Epithelial cell of proximal tubule (primary cell): ENCODE measurements around the gene XPO4. TPM values are rescaled to one million over a fixed set of nuclear protein-coding genes. Genes with fewer than 3 reads are reported as not detected.
"Not testable (repeated sequence)": the region's sequence is repeated elsewhere in the genome, so short reads cannot be mapped to it uniquely, and the experiment has no call there.

ENCODE experiments used
- DNase-seq: peaks from one replicate; pipeline ENCODE4 v3.0.0-alpha.2; 2011; ENCODE audit warnings: low read depth
- H3K4me3 ChIP-seq: 2 replicates; pipeline ENCODE4 v1.5.1; 2011; ENCODE audit warnings: low read depth, mild to moderate bottlenecking, low read length
- CTCF ChIP-seq: conservative IDR thresholded peaks from 2 replicates; pipeline ENCODE4 v1.5.1; 2012; ENCODE audit warnings: low read depth, mild to moderate bottlenecking, low read length
- total RNA-seq: library from RNA; depleted of rRNA; stranded (reverse); fragments of >200 nt; gene quantifications from 2 replicates; pipeline ENCODE4 v1.2.3, GENCODE V29; 2015

The XPO4 gene
- total RNA-seq, 1 donor from 2014 or later, result 11.8 TPM

- no peak overlapping the region for H3K4me3 ChIP-seq
- DNase-seq, result no peak
- TF ChIP-seq CTCF, result no peak
Observed at GRCh38 chr13:20927596-20928257, 25.2 kb upstream of the XPO4 start.

- DNase-seq, result not testable (repeated sequence)
Observed at GRCh38 chr13:20925395-20925790, 22.8 kb upstream of the XPO4 start.

GRCh38 chr13:20924758-20925394, 22.3 kb upstream of the XPO4 start:
- no peak for DNase-seq
- TF ChIP-seq CTCF, result peak; percentile 90
- no peak overlapping the region for H3K4me3 ChIP-seq

More at GRCh38 chr13:20925395-20925790, 22.8 kb upstream of the XPO4 start:
- H3K4me3 ChIP-seq, result not testable (repeated sequence)

- H3K4me3 ChIP-seq, result no peak overlapping the region
- no peak for TF ChIP-seq CTCF
- no peak for DNase-seq
Observed at GRCh38 chr13:20923272-20923671, 20.7 kb upstream of the XPO4 start.

- DNase-seq, result no peak
- TF ChIP-seq CTCF, result no peak
- H3K4me3 ChIP-seq, result no peak overlapping the region
Observed at GRCh38 chr13:20921572-20921971, 19.0 kb upstream of the XPO4 start.

- not testable (repeated sequence) for H3K4me3 ChIP-seq, DNase-seq
Observed at GRCh38 chr13:20915676-20916075, 13.1 kb upstream of the XPO4 start.

- no peak for TF ChIP-seq CTCF
- no peak for DNase-seq
- H3K4me3 ChIP-seq, result no peak overlapping the region
Observed at GRCh38 chr13:20911037-20911436, 8.5 kb upstream of the XPO4 start.
